Panc1 (cell line): ENCODE data around the gene FAM169A.

Experiments
- CTCF ChIP-seq: fragments of 450-650 bp; IDR thresholded peaks from 2 replicates; pipeline ENCODE4 v1.5.1; 2017; ENCODE audit warnings: mild to moderate bottlenecking
- POLR2AphosphoS5 ChIP-seq: IDR thresholded peaks from 2 replicates; pipeline ENCODE4 v1.6.1; 2012; ENCODE audit warnings: mild to moderate bottlenecking, low read depth, low read length, moderate library complexity
- REST ChIP-seq, 2 experiments: IDR thresholded peaks; 2 replicates each; pipeline ENCODE4 v1.6.1; 2011 to 2012; ENCODE audit warnings: low read depth in 2 of 2, control low read depth in 1 of 2, low read length in 1 of 2, mild to moderate bottlenecking in 1 of 2, moderate library complexity in 1 of 2; ENCODE audit not compliant: insufficient read depth in 1 of 2
- SIN3A ChIP-seq: IDR thresholded peaks from 2 replicates; pipeline ENCODE4 v1.6.1; 2012; ENCODE audit warnings: low read depth, mild to moderate bottlenecking, low read length, moderate library complexity, borderline replicate concordance; ENCODE audit not compliant: insufficient read depth
- TCF7L2 ChIP-seq: IDR thresholded peaks from 2 replicates; pipeline ENCODE4 v1.6.1; 2011; ENCODE audit warnings: mild to moderate bottlenecking, low read depth, low read length, inconsistent platforms

GRCh38 chr5:74895906-74896305, 29.7 kb upstream of the FAM169A start:
- TF ChIP-seq CTCF (no peak), REST (IDR thresholded peaks at IDR 0.05; ENCODE audit: insufficient read depth in 1 of 2, low read depth in 2 of 2, low read length in 1 of 2) (no peak), POLR2AphosphoS5 (no peak), SIN3A (no peak), TCF7L2 (no peak)
